ENCODE results near the gene SLC39A5. TPM values are rescaled to one million over a fixed set of nuclear protein-coding genes. Genes with fewer than 3 reads are reported as not detected.

Gene SLC39A5
- total and polyA plus RNA-seq, 2 of the 8 experiments (the other 6 are each of a cell fraction or from before 2014, with no cell fraction given): 0.27 TPM; not detected in 1

- TF ChIP-seq CHD1 (IDR thresholded peaks at IDR 0.05; ENCODE audit: low read depth, low read length) (no peak), SIRT6 (IDR thresholded peaks at IDR 0.05; ENCODE audit: low read length) (no peak), RAD21 (IDR thresholded peaks at IDR 0.05 in 1 of 2, conservative IDR thresholded peaks at IDR 0.05 in 1 of 2; ENCODE audit: low read depth in 2 of 2, low read length in 2 of 2) (no peak), TBP (IDR thresholded peaks at IDR 0.05; ENCODE audit: low read depth, low read length) (no peak), USF2 (IDR thresholded peaks at IDR 0.05; ENCODE audit: low read length) (no peak), CREB1 (IDR thresholded peaks at IDR 0.05) (no peak), JUN (IDR thresholded peaks at IDR 0.05; ENCODE audit: low read depth, low read length) (no peak), KDM4A (IDR thresholded peaks at IDR 0.05; ENCODE audit: low read depth, low read length, severe bottlenecking) (no peak)
Observed at GRCh38 chr12:56278905-56279304, 49.1 kb downstream of the SLC39A5 start (continued).
